HG02885 (cell line): ENCODE results near the gene ARSG.
"Not testable (repeated sequence)": the region's sequence is repeated elsewhere in the genome, so short reads cannot be mapped to it uniquely, and the experiment has no call there.

Experiments
- ATAC-seq: cut with Tn5 transposase; IDR thresholded peaks from one replicate; pipeline ENCODE4 v1.9.1; 2021; ENCODE audit warnings: mild to moderate bottlenecking; ENCODE audit not compliant: unreplicated experiment, poor library complexity

The ARSG gene

GRCh38 chr17:68302666-68303065 lies 11.4 kb downstream of the ARSG start:
- ATAC-seq: no peak

- no peak for ATAC-seq
Observed at GRCh38 chr17:68304706-68305105, 13.4 kb downstream of the ARSG start.

DNA sequence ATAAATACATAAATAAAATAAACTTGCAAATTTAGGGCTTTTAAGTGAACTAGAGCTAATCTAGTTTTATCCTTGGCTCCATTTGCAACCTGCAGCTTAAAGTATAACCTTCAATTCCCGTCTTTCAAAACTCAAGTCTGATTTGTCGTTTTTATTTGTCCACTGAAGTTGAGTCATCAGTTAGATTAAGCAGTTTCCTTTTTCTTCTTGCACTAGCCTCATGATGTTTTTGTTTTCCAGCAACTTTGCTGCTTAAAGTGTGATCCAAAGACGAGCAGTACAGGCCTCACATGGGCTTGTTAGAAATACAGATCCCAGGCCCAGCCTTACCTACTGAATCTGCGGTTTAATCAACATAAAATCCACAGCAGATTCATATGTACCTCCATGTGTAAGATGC lies 13.8 kb downstream of the ARSG start:
- ATAC-seq: no peak

GRCh38 chr17:68306819-68307218 lies 15.5 kb downstream of the ARSG start:
- no peak for ATAC-seq

DNA sequence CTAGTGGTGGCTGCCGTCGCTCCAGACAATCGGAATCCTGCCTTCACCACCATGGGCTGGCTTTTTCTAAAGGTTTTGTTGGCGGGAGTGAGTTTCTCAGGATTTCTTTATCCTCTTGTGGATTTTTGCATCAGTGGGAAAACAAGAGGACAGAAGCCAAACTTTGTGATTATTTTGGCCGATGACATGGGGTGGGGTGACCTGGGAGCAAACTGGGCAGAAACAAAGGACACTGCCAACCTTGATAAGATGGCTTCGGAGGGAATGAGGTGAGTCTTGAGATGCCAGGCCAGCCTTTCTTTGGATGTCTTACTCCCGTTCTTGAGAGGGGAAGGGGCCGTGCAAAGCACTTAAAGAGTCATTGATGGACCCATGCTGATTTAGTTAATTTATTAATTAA lies 16.1 kb downstream of the ARSG start:
- ATAC-seq: no peak

GRCh38 chr17:68308486-68308885 lies 17.2 kb downstream of the ARSG start:
- ATAC-seq: not testable (repeated sequence)

GRCh38 chr17:68309066-68309670 lies 17.9 kb downstream of the ARSG start:
- not testable (repeated sequence) for ATAC-seq

DNA sequence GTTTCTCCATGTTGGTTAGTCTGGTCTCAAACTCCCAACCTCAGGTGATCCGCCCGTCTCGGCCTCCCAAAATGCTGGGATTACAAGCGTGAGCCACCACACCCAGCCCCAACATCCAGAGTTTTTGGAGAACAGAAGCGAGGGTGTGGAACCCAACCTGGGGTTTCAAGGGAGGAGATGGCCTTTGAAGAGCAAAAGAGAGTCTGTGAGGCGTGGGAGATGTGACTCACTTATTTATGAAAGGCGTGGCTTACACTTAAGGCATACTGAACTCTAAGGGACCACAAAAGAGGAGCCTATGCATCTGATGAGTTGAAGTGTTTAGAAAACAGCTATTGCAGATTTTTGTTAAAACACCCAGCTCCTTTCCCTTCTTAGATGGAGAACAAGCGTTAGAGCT lies 18.9 kb downstream of the ARSG start:
- no peak for ATAC-seq

DNA sequence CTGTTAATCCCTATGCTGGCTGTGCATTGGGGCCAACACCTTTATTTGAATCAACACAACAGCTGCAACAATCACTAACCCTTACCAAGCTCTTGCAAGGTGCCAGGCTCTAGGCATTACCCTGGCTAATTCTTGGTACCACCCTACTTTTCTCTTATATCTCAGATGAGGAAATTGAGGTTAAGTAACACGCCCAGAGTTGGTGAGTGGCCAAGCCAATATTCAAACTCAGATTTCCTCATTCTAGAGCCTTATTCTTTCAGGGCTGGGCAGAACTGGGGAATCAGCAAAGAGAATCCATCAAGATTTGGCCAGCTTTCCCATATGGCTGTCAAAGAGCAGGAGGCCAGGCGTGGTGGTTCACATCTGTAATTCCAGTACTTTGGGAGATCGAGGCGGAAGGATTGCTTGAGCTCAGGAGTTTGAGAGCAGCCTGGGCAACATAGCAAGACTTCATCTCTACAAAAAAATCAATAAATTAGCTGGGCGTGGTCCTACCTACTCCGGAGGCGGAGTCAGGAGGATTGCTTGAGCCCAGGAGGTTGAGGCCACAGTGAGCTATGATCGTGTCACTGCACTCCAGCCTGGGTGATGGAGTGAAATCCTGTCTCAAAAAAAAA lies 23.7 kb downstream of the ARSG start:
- ATAC-seq: no peak

DNA sequence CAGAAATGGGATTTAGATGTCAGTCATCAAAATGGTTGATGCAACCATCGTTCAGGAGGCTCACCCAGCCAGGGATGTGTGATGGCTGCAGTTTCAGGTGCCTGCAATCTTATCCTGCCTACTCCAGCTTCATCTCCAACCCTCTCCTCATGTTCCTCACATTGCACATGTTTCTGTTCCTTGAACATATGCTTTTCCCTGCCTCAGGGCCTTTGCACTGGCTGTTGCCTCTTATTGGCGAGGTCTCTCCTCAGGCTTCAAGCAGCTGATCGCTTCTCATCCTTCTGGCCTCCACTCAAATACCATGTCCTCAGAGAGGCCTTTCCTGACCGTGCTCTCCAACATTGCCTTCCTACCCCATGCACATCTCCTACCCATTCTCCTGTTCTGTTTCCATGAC lies 24.6 kb downstream of the ARSG start:
- ATAC-seq: no peak

DNA sequence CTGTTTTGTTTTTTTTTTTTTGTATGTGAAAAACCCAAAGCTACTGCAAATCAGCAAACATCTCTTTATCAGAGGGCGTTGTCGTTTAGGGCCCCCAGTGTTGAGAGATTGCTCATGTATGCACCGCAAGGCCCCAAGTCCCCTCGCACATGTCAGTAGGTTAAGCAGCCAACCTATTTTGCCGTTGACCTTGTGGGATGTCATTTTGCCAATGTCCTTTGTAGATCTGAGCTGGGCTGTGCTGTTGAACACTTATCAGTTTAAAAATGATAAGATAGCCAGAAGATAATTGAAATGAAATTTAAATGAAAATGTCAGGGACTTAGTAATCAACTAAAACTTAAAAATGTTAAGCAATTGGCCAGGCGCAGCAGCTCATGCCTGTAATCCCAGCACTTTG lies 26.2 kb downstream of the ARSG start:
- no peak for ATAC-seq

DNA sequence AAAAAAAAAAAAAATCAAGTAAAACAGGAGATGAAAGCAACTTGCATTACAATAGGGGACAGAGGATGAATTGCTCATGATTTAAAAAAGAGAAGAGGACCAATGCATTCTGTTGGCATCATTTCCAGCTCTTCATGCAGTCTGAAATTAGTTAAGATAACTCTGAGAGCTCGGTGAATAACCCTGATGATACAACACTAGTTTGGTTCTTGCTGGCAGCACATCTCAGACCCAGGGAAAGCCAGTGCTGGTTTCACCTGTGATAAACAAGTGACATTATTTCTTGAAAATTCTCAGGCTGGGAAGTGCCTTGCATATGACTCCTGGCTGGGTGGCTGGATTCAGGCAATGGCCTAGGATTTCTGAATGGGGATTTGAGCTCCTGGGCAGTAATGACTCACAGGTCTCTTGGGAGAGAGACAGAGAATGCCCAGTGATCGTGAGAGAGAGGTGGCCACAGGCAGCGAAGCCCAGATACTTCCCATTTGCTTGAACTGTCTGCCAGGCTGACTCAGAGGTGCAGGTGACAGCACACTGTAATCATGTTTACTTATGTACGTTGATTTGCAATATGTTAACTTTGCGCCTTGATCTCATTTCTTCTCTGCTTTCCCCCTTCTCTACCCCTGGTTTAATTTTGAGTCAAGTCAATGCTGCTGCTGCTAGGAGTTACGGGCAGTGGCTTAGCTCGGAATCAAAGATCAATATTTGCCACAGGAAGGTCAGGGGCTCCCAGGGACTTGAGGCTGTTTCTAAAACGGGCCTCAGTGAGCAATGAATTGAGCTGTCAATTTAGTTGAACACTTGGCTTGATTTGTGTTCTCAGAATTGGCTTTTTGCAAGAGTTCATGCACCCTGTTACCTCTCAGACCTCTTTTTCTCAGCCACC lies 27.1 kb downstream of the ARSG start:
- ATAC-seq: no peak

DNA sequence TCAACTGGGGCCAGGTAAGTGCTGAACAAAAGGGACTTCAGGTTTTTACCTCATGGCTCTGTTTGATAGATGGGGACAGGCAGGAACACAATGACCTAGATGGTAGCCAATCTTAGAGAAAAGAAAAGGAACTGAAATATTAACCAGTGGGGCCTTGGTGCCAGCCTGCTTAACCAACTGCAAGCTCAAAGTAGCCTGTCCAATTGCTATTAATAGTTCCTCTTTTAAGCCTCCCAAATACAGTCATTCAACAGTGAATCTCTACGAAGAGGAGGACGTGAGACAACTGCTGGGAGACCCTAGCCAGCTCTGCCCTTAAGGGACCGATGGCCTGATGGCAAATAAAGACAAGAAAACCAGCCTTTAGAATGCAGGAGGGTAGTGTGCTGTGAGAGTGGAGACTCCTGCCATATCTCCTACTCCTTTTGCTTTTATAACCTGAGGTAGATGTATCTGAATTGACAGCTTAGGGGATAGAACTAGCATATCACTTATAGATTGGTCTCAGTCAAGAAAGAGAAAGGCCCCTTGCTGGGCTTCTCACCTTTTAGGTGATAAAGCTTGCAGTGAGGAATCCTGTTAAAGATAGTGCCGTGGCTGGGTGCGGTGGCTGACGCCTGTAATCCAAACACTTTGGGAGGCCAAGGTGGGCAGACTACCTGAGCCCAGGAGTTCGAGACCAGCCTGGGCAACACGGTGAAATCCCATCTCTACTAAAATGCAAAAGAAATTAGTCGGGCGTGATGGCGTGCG lies 28.3 kb downstream of the ARSG start:
- ATAC-seq: no peak

DNA sequence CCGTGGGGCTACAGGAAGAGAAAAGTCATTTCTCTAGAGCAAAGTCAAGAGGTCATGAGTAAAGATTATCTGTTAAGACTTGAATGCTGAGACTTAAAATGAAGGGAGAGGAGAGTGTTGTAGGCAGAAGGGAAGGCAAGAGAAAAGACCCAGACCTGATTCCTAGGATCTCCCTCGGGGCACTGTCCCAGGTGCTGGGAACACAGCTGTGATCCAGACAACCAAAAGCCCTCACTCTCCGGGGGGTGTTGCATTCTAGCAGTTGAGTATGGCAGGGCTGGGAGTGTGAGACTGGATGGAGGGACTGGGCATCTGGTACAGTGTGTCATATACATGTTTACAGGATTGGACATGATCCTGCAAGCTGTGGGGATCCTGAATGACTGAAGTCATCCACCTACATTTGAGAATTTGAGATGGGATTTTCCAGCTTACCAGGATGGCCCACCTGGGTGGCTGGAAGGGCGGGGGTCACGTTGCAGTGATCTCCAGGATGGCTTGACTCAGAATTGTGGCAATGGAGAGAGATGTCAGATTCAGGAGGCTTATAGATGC lies 29.1 kb downstream of the ARSG start:
- no peak for ATAC-seq

DNA sequence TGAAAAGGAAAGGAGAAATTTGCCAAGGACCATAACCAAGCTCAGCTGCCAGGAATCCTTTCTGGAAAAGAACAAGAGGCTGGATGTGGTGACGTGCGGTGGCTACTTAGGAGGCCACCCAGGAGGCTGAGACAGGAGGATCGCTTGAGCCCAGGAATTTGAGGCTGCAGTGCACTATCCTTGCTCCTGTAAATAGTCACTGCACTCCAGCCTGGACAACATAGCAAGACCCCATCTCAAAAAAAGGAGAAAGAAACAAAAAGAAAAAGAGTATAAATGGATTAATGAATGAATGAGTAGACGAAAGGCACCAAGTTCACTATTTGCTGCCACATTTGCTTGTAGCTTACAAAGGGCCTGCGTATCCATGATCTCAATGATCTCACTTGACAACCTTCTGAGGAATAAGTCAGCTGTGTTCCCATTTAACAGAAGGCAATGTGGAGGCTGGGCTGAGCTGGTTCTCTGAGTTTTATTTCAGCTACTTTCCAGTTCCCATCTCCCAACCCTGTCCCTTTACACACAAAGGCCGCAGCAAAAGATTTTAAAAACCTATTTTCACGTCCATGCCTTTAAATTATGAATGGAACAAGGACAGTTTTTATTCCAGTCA lies 29.8 kb downstream of the ARSG start:
- no peak for ATAC-seq

DNA sequence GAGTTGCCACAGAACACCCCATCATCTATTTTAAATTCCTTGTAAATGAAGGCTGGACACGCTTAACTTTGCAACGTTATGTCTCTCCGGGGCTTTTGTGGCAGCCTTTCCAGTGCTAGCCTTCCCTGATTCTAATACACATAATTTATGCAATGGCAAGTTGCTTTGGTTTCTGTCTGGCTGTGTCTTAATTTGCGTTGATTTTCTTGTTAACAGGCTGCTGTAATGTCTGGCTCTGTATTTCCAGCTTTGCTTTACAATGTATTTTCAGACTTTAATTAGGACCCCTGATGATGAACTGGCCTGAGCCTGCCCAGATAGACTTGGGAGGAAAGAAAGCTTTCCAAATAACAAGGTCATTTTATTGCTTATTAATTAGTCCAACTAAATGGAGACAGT lies 30.3 kb downstream of the ARSG start:
- ATAC-seq: no peak

GRCh38 chr17:68322630-68323029 lies 31.3 kb downstream of the ARSG start:
- ATAC-seq: no peak

- ATAC-seq: no peak
Observed at GRCh38 chr17:68324114-68324513, 32.8 kb downstream of the ARSG start.

DNA sequence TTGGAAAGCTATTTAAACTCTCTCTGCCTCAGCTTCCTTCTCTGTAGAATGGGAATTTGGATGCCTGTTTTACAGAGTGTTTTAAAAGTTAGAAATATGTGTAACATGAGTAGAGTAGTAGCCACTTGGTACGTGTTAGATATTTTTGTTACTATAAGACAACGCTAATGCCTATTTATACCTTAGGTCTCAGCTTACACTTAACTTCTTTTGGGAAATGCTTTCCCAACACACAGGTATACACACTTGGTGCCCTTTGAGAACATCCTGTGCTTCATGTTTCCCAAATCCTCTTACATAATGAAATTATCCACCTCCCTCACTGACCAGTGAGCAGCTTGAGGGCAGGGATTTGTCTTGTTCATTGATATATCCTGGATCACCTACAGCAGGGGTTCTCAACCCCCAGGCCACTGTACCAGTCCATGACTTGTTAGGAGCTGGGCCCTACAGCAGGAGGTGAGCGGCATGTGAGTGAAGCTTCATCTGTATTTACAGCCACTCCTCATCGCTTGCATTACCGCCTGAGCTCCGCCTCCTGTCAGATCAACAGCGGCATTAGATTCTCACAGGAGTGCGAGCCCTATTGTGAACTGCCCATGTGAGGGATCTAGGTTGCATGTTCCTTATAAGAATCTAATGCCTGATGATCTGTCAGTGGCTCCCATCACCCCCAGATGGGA lies 33.5 kb downstream of the ARSG start:
- ATAC-seq: no peak

GRCh38 chr17:68325961-68326360 lies 34.7 kb downstream of the ARSG start:
- ATAC-seq: no peak
